KOPT-K1 (cell line): ENCODE measurements around the gene FAM72B.
"Not testable (repeated sequence)": the region's sequence is repeated elsewhere in the genome, so short reads cannot be mapped to it uniquely, and the experiment has no call there.

Source experiments
- H3K27ac ChIP-seq: fragments of 200-600 bp; sonication (generic); 2 replicates; pipeline ENCODE4 v1.5.1; 2016; ENCODE audit warnings: antibody characterized with exemption, mild to moderate bottlenecking, low read depth, low read length; ENCODE audit not compliant: poor library complexity, severe bottlenecking
- H3K36me3 ChIP-seq: fragments of 200-600 bp; sonication (generic); 2 replicates; pipeline ENCODE4 v1.5.1; 2017; ENCODE audit warnings: antibody characterized with exemption, mild to moderate bottlenecking, low read length, moderate library complexity; ENCODE audit not compliant: insufficient read depth
- H3K9me3 ChIP-seq: fragments of 200-600 bp; sonication (generic); 2 replicates; pipeline ENCODE4 v1.5.1; 2017; ENCODE audit warnings: antibody characterized with exemption, low read length, mild to moderate bottlenecking; ENCODE audit not compliant: insufficient read depth, poor library complexity, severe bottlenecking

The FAM72B gene

DNA sequence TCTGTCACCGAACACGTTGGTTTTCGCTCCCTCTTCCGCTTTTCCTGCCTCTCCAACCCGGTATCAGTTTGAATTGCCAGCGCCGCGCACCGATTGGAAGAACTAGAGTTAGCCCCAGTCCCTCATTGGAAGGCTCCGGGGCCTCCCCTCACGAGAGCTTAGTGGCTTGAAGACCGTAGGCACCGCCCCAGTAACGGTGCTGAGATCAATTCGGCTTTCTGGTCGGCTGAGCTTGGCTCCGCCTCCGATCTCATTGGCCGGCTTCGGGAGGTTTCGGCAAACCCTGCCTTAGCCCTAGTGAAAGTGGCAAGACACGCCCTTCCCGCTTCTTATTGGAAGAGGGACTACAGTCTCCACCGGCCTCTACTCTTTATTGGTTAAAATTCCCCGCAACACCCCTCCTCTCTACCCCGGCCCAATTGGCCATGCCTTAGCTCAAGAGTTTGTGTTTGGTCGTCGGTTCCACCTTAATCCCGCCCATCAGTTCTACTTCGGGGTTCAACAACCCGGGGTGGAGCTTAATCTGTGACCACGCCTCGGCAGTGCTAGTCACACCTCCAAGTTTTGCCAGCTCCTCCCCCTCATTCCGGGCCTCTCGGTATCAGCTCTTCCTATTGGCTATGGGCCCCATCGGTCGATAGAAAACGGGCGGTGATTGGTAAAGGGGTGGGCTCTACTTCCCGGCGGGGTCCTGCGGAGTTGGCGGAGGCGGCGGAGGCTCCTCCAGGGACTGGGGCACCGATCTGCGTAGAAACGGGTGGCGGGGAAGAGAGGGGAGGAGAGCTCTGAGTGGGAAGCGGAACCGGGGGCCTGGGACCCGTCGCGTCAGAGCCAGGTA lies at the start of gene FAM72B, which contains the start of gene SRGAP2C:
TSS of gene FAM72B (minus strand) at position 51 of the 838 bp plus-strand sequence. CDS start 851 bp downstream, outside the sequence.
TSS of gene SRGAP2C (plus strand) at position 686 of the 838 bp plus-strand sequence. CDS start 2,472 bp downstream, outside the sequence.
- H3K27ac ChIP-seq: peak within 1 kb of the TSS; percentile 62
- H3K36me3 ChIP-seq, H3K9me3 ChIP-seq: not testable (repeated sequence)

DNA sequence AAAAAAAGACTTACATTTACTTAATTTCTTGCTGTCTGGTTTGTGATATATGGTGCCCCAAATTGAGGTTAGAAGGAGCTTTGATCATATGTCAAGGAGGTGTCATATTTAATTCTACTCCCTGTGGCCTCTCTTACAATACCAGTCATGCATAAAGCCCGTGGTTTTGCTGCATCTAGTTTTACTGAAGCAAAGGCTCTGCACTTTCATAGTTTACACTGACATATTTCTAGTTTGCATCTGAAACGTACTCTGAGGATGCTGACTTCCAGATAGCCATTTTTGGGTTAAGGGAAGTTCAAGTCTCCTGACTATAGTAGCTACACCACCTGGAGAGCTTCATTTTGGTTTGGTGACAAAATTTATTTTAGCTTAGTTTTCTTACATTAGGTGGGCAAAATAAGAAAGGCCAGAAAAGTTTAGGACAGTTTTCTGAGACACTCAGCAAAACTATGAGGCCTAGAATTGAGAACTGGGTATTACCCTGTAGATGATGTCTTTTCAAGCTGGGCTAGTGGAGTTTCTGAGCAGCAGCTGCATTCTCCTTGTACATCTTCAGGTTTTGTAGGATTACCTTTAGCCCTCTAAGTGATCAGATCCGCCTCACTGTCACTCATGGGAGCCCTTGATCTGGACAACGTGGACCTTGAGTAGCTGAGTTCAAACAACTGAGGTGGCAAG lies 48.4 kb upstream of the FAM72B start:
- not testable (repeated sequence) for H3K9me3 ChIP-seq, H3K36me3 ChIP-seq, H3K27ac ChIP-seq

DNA sequence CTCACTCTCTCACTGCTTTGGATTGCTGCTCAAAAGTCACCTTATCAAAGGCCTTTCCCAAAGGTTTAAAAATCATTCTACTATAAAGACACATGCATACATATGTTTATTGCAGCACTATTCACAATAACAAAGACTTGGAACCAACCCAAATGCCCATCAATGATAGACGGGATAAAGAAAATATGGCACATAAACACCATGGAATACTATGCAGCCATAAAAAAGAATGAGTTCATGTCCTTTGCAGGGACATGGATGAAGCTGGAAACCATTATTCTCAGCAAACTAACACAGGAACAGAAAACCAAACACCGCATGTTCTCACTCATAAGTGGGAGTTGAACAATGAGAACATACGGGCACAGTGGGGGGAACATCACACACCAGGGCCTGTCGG lies 46.5 kb upstream of the FAM72B start:
- H3K36me3 ChIP-seq, H3K9me3 ChIP-seq, H3K27ac ChIP-seq: not testable (repeated sequence)

DNA sequence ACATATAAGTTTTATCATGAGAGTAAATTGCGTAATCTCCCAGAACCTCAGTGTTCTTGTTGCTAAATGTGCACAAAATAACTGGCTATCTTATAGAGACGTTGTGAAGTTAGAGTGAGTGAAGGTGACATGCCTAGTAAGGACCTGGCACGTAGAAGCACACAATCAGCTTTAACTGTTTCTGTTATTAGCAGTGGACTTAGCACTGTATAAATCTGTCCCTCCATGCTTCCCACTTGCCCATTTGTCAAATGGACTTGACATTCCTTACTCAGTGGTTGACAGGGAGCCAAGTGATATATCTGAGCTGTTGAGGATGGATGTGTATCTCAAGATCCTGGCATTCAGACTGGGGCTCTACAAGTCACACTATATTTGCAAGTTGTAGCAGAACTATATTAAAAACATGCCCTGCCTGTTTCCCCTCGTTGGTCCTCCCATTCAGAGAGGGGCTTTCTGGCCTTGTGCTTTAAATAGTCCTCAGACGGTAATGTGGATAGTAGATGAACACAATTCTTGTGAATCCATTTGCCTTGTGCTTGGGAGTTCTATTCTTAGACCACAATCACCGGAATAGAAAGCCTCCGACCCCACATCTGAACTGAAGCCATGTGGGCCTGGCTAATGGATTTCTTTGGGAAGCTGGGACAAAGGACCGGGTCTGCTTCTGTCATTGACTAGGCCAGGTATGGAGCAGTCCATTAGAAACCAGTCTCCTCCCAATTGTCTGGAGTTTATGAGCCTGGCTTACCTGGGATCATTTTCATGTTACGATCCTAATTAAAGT lies 43.6 kb upstream of the FAM72B start:
- H3K27ac ChIP-seq, H3K9me3 ChIP-seq, H3K36me3 ChIP-seq: not testable (repeated sequence)

DNA sequence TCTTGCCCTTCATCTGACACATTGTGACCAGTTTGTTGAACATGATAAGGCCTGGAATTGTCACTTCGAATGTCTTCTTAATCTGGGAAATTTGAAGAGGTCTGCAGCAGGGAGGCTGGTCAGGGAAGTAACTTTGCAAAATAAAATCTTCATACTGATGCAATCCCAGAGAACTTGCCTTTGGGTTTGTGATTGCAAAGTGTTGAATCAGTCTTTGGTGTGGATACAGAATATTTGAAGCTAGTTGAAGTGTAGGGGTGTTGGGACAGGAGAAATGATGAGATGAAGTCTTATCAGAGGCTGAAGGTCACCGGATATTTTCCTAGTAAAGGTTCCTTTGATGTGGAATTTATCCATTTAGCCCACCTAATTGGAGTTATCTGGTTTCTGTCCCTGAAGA lies 42.8 kb upstream of the FAM72B start:
- H3K9me3 ChIP-seq, H3K27ac ChIP-seq, H3K36me3 ChIP-seq: not testable (repeated sequence)

DNA sequence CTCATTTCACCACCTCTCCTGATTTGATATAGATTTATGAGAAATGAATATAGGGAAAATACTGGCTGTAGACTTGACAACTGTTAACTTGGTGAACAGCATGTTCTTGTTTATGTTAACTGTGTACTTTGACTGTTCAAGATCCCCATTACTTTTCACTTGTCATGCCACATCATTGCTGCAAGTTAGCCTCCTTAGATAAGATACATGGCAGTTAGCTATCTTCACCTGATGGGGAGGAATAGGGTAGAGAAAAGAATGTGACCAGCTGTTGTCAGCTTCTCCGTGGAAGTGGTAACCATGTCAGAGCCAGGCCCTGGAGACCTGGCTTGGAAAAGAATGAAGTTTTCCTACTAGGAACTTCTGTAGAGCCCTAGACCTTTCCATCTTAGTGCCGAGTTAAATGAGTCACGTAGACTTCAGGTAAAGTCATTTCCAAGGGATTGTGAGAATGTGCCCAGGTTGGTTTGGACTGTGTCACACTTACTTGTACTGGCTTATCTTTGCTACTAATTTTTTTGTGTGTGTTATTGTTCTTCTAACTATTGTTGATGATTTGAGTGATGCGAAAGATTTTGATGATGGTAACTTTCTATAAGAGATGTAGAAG lies 42.3 kb upstream of the FAM72B start:
- H3K9me3 ChIP-seq, H3K36me3 ChIP-seq: not testable (repeated sequence)

DNA sequence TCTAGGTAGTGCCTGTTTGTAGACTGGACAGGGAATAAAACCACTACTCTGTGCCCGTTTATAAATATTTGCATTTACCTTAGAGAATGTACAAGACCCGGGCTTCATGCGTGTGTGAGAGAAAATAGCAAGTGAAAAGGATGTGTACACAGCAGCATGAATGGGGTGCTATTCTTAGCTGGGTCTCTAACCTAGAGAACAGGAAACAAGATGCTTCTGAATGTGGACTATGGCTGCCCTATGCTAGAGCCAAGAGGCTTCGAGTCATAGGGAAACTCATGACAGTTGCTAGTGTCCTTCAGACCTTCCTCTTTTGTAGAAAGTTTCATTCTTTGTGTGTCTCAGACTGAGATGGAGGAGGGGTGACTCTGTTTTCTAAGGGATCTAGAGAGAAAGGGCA lies 40.6 kb upstream of the FAM72B start:
- not testable (repeated sequence) for H3K9me3 ChIP-seq, H3K27ac ChIP-seq, H3K36me3 ChIP-seq

More for the DNA sequence above, 42.3 kb upstream of the FAM72B start:
- not testable (repeated sequence) for H3K27ac ChIP-seq

DNA sequence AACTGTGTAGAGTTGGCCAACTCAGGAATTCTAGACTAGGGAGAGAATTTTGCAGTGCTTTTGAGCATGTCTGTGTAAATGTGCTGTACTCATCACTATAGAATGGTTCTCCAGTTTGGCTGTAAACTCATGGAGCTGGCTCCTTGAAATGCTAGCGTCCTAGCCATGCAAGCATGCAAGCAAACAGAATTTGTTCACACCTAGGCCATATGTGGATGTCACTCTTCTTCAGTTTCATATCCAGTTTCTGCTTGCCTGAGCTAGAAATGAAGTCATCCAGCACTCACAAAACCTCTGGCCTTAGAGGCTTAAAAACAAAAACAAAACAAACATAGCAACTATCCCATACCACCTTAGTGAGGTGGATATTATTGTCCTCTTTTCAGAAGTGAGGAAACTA lies 37.6 kb upstream of the FAM72B start:
- not testable (repeated sequence) for H3K36me3 ChIP-seq, H3K27ac ChIP-seq, H3K9me3 ChIP-seq

DNA sequence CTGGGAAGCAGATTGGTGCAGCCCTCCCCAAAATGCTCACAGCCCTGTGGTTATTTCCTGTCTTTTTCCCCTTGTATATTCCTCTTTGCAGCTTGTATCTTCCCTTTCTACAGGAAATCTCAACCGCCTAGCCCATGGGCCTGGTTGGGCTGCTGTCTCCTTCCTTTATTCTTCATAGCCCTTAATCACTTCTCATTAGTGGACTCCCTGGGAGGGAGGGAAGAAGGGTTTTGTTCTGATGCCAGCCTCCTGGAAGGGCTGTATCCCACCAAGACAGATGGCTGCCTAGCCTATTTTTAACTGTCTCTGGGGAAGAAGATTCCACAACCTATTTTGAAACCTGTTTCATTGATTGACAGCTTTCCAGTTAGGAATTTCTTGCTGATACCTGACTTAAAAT lies 32.5 kb upstream of the FAM72B start:
- H3K36me3 ChIP-seq, H3K9me3 ChIP-seq, H3K27ac ChIP-seq: not testable (repeated sequence)

DNA sequence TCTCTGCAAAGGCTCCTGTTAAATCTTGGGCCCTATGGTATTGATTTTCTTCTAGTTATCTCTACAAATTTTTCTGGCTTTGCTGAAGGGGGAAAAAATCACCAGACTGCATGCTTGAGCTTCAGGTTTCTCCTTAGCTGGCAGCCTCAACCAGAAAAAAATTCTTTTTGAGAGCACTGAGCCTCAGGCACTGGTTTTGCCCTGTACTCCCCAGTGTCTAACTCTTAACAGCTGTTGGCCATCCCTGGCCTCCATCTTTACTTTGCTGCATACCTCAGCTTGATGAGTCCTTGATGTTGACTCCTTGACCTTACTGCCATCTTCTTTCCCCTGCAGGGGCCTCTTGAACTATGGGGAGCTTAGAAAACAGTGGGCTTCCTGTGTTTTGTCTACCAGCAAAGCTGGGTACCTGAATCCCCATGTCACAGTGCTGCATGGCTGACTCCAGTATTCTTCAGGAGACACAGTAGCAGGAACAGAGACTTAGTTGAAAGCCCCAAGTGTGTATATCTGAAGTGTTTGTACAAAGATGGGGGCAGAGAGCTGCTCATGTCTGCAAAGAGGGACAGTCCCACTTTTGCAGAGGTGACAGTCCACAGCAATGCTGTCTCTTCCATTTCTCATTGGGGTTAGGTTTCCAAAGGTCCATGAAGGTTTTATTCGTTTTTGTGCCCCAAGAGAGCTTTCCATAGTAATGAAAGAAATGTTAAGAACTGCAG lies 31.7 kb upstream of the FAM72B start:
- not testable (repeated sequence) for H3K36me3 ChIP-seq, H3K9me3 ChIP-seq, H3K27ac ChIP-seq

DNA sequence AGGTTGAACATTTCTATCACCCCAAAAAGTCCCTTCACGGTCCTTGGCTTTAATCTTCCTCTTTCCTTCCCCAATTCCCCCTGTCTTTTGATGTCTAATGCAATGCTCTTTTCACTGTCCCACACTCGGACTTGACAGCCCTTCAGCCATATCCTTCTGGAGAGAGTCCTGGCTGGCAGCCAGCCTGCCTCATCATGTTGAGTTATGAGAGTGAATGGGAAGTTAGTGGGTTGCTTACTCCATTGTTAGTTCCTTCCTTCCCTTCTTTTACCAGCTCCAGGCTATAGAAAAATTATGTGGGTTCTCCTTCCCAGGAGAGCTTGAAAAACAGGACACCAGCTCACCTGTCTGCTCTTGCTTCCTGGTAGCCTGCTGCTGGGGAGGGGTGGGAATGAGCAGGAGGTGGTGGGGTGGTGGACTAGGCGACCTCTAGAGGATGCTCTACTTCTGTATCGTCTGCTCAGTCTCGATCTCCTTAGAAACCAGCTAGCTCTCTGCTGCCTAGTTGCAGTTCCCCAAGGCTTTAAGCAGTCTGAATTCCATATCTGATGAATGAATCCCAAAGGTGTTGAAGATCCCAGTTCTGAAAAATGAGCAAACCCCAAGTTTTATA lies 30.5 kb upstream of the FAM72B start:
- H3K27ac ChIP-seq, H3K9me3 ChIP-seq, H3K36me3 ChIP-seq: not testable (repeated sequence)

DNA sequence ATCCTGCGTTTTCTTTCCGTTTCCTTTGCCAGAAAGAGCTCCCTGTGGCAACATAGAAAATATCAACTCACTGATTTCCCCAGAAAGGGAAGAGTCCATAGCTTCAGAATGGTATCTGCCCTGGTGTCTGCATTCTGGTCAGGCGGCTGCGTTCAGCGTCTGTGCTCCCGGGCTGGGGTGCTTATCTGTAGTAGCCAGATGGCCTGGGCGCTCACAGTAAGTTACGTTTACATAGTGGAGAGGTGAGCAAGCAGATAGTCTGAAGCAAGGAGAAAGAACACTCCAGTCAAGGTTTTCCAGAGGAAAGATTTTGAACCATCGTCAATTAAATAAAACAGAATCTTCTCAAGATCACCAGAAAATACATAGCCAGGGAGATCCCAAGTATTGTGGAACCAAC lies 29.4 kb upstream of the FAM72B start:
- not testable (repeated sequence) for H3K36me3 ChIP-seq, H3K27ac ChIP-seq, H3K9me3 ChIP-seq

DNA sequence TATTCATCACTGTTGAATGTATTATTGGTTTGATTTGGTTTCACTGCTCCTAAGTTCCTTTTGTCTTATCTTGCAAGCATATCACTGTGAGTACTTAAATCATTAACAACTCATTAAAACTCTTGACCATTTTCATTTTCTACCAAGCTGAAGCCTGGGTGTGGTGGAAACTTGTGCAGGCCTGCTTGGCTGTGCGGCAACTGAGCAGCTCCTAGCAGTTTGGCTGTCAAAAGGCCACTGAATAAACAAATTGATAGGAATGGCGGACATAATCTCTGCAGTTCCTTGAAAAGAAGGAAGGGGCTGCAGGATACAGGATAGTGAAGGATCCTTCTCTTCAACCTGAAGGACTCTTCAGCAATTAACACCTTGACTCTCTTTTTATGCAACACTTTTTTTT lies 26.6 kb upstream of the FAM72B start:
- not testable (repeated sequence) for H3K27ac ChIP-seq, H3K9me3 ChIP-seq, H3K36me3 ChIP-seq

DNA sequence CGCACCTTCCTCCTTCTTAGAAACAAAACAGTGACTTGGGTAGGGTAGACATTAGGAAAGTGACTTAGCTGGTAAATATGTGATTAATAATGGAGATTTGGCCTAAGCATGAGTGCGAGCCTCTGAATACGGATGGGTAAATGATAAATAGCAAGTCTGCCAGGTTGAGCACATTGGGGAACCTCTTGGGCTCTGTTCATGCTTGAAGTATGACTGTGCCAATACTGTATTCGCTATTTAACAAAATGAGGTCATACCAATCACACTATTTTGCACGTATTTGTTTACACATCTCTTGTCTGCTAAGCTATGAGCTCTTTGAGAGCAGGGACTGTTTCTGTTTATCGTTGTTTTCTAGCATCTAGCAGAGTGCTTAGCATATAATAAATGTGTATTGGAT lies 24.2 kb upstream of the FAM72B start:
- not testable (repeated sequence) for H3K9me3 ChIP-seq, H3K36me3 ChIP-seq, H3K27ac ChIP-seq
